MG63 (cell line): ENCODE data around the gene PLEKHH2. TPM values are rescaled to one million over a fixed set of nuclear protein-coding genes. Genes with fewer than 3 reads are reported as not detected.
"Not testable (repeated sequence)": the region's sequence is repeated elsewhere in the genome, so short reads cannot be mapped to it uniquely, and the experiment has no call there.

Experiments
- DNase-seq: peaks from one replicate; pipeline ENCODE4 v3.0.0-alpha.2; 2020
- H3K27me3 ChIP-seq: fragments of 250-450 bp; sonication (Bioruptor Pico); 2 replicates; pipeline ENCODE4 v1.5.1; 2020; ENCODE audit warnings: mild to moderate bottlenecking, moderate library complexity
- H3K36me3 ChIP-seq: fragments of 250-450 bp; sonication (Bioruptor Pico); 2 replicates; pipeline ENCODE4 v1.5.1; 2020; ENCODE audit warnings: mild to moderate bottlenecking, moderate library complexity
- H3K4me3 ChIP-seq: fragments of 250-450 bp; sonication (Bioruptor Pico); 2 replicates; pipeline ENCODE4 v1.5.1; 2020; ENCODE audit warnings: mild to moderate bottlenecking, moderate library complexity
- H3K9me3 ChIP-seq: fragments of 250-450 bp; sonication (Bioruptor Pico); 2 replicates; pipeline ENCODE4 v1.5.1; 2020; ENCODE audit warnings: mild to moderate bottlenecking, moderate library complexity
- total RNA-seq: library from RNA; depleted of rRNA; stranded (reverse); fragments of >200 nt; shearing (Covaris generic); gene quantifications from 2 replicates; pipeline ENCODE4 v1.2.3, GENCODE V29; 2014; ENCODE audit warnings: low replicate concordance; rRNA removed

PLEKHH2 gene
- total RNA-seq: 0.44 and 1.2 TPM in 2 replicates

DNA sequence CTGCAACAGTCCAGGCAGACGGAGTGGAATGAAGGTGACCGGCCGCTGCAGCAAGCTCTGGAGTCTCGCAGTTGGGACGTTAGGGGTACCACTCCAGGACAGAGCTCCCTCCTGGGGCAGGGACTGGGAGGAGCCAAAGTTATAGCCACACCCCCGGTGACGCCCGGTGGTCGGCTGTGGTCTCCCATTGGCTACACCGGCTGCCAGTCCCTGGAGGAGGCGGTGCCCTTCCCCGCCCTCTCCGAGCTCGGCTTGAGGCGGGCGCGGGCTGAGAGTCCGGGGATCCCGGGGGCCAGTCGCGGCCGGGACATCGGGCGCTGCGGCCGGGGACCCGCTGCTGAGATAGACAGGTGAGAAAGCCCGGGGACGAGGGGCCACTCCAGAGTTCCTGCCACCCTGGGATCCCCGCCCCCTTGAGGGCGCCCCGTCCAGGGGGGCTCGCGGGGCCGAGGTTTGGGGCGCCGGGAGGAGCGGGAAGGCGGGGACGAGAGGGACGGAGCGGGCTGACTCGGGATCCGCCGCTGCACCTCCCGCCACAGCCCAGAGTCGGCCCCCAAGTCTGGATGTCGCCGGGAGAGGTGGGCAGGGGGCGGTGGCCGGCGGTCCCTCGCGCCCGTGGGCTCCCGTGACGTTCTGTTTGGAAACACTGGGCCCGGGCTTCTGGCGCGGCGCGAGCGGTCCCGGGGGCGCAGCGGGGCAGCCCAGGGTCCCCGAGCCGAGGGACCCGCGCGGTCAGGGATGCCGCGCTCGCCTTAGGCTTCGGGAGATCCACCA is at the start of gene PLEKHH2:
TSS of gene PLEKHH2 (plus strand) at position 231 of the 774 bp plus-strand sequence. CDS start 7,414 bp downstream, outside the sequence.
- Histone ChIP-seq H3K36me3 (no peaks in the 10 kb centered on the region), H3K9me3 (peaks cover 2% of the 10 kb centered on the region), H3K4me3 (peak within 1 kb of the TSS; percentile 71), H3K27me3 (no peaks in the 10 kb centered on the region)
- peak; percentile 86 for DNase-seq

DNA sequence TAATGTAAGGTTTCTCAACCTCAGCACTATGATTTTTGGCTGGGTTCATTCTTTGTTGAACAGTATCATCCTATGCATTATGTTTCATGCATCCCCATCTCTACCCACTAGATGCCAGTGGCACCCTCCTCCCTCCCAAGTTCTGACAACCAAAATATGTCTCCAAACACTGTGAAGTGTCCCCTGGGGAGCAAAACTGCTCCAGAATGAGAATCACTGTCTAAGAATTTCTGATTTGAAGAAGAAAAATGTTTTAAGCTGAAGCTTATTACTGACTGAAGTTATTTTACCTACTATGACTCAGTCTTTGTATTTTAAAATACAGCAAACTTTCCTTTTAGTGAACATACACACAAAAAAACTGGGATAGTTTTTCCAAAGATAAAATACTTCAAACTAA is 44.6 kb upstream of the PLEKHH2 start:
- no peak overlapping the region for H3K4me3 ChIP-seq
- H3K36me3 ChIP-seq: peaks cover 22% of the 10 kb centered on the region
- H3K27me3 ChIP-seq: no peaks in the 10 kb centered on the region

DNA sequence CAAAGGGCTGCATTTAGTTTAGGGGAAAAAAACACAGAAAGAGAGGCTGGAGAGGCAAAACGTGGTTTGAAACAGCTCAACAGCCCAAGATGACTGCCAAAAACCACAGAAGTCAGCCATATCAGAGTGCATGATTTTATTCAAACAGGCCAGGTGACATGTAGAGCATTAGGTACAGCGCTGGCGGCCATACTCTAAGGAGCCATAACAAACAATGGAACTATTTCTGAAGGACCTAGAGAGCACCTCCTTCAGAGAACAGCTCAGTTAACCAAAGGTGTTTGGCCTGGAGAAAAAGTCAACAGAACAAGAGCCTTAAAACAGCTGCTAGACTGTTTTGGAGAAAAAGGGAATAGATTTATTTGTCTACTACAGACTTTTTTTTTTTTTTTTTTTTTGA is 43.8 kb upstream of the PLEKHH2 start:
- no peaks in the 10 kb centered on the region for H3K27me3 ChIP-seq
- H3K9me3 ChIP-seq: no peaks in the 10 kb centered on the region
- H3K4me3 ChIP-seq: no peak overlapping the region
- DNase-seq: no peak
- H3K36me3 ChIP-seq: peaks cover 14% of the 10 kb centered on the region

More for the DNA sequence above, 44.6 kb upstream of the PLEKHH2 start:
- H3K9me3 ChIP-seq: no peaks in the 10 kb centered on the region
- no peak for DNase-seq

DNA sequence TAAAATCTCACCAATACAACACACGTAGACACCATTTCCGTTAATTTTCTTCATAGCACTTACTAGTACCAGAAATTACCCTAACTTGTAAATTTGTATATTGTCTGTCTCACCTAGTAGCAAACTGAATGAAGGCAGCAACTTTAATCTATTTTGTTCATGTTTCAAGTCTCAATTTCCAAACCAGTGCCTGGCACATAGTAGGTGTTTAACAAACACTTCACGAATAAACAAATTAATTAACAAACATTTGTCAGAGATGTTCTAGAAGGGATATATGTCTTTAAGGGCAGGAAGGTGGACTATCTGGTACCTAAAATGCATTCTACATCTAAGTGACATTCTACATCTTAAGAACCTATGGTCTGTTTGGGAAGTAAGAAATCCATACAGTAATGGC is 42.2 kb upstream of the PLEKHH2 start:
- Histone ChIP-seq H3K9me3 (no peaks in the 10 kb centered on the region), H3K4me3 (peak overlapping the region; percentile 97), H3K36me3 (peaks cover 3% of the 10 kb centered on the region), H3K27me3 (no peaks in the 10 kb centered on the region)
- no peak for DNase-seq

DNA sequence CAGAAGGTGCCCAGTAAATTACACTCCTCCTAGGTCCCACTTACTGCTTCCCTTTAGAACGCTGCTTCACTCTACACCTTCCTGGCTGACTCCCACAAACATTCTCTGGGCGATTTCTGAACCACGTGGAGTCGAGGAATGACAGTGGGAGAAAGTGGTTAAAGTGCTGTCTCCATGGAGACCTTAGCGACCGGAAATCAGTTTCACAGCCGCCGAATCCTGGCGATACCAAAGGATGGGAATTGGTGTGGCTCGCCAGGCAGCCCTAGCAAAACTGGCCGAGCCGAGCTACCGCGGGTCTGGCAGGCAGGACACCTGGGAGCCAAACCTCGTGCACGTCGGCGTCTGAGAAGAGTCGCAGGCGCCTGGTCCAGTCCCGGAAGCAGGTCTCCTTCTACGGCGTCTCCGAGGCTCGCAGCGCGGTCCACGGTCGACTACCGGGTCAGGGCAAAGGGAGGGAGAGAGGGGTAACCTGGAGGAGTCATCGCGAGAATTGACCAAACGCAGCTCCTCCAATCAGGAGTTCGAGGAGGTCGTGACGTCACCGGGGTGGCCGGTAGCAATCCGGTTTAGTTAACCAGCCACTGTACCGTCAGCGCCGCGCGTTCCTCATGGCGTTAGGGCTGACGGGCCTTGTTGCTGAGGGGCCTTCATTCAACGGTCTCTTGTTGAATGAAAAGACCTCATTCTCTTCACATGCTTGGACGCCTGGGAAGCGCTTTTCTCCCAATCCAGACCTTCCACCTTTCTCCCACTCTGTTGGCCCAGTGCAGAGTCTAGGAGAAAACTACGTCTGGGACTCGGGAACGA is 41.3 kb upstream of the PLEKHH2 start, which contains the start of gene THADA:
TSS of gene THADA (minus strand) at position 436 of the 810 bp plus-strand sequence. CDS start 3,646 bp downstream, outside the sequence.
- DNase-seq: peak; percentile 99
- H3K36me3 ChIP-seq: no peaks in the 10 kb centered on the region; the same call in 1 of the 2 replicates
- H3K27me3 ChIP-seq: no peaks in the 10 kb centered on the region
- no peaks in the 10 kb centered on the region for H3K9me3 ChIP-seq
- H3K4me3 ChIP-seq: peak within 1 kb of the TSS; percentile 97

DNA sequence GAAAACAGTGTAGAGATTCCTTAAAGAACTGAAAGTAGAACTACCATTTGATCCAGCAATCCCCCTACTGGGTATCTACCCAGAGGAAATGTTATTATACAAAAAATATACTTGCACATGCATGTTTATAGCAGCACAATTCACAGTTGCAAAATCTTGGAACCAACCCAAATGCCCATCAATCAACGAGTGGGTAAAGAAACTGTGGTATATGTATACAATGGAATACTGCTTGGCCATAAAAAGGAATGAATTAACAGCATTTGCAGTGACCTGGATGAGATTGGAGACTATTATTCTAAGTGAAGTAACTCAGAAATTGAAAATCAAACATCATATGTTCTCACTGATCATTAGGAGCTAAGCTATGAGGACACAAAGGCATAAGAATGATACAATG is 36.5 kb upstream of the PLEKHH2 start:
- not testable (repeated sequence) for H3K9me3 ChIP-seq, H3K36me3 ChIP-seq, DNase-seq, H3K27me3 ChIP-seq, H3K4me3 ChIP-seq

DNA sequence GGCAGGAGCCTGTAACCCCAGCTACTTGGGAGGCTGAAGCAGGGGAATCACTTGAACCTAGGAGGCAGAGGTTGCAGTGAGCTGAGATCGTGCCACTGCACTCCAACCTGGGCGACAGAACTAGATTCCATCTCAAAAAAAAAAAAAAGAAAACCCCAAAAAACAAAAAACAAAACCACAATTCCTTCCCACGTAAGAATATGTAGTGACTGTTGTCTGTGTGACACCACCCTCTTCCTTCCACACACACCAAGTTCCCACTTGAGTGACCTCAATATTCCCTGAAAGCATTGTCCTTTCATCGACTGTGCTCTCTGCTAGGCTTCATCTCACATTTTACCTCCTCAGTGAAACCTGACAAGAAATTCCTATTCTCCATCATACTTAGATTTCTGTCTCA is 32.4 kb upstream of the PLEKHH2 start:
- no peak overlapping the region for H3K4me3 ChIP-seq
- no peak for DNase-seq
- no peaks in the 10 kb centered on the region for H3K36me3 ChIP-seq
- no peaks in the 10 kb centered on the region for H3K9me3 ChIP-seq
- no peaks in the 10 kb centered on the region for H3K27me3 ChIP-seq

DNA sequence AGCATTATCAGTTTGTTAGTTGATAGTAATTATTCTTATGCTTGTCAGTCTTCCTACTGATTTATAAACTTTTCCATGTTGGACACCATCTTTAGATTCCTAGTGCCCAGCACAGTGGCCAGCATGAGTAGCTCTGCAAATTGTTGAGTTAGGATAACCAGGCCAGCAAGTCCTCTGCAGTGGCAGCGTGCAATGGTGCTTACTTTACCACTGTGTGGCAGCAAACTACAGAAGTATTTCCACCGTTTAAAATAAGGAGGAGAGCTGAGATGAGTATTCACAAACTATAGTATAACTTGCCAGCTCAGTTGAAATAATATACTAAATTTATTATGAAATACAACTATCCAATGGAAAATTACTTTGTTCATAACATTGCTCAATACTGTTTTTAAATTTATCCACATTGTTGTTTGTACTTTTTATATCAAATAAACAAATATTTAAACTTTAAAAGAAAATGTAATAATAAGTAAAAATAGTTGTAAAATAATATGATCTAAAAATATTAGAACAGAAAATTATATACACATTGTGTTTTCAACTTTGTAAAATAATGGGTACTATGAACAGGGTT is 31.9 kb upstream of the PLEKHH2 start:
- H3K9me3 ChIP-seq: no peaks in the 10 kb centered on the region
- no peak overlapping the region for H3K4me3 ChIP-seq
- H3K27me3 ChIP-seq: no peaks in the 10 kb centered on the region
- DNase-seq: peak; percentile 36
- H3K36me3 ChIP-seq: no peaks in the 10 kb centered on the region

DNA sequence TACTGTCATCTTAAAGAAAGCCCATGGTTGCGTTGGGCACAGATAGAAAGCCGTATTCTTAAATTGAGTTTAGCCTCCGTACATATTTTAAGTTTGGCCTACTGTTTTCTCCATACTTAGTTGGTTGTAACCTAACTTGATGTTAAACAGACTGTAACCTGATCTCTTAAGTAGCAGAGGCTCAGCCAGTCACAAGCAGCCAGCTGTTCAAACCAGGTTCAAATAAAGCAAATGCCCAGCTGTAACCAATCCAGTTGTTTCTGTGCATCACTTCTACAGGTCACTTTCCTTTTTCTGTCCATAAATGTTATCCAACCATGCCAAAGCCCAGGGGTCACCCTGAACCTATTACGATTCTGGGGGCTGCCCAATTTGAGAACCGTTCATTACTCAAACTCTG is 31.2 kb upstream of the PLEKHH2 start:
- H3K4me3 ChIP-seq: no peak overlapping the region
- DNase-seq: no peak
- H3K36me3 ChIP-seq: no peaks in the 10 kb centered on the region
- H3K27me3 ChIP-seq: no peaks in the 10 kb centered on the region
- no peaks in the 10 kb centered on the region for H3K9me3 ChIP-seq

DNA sequence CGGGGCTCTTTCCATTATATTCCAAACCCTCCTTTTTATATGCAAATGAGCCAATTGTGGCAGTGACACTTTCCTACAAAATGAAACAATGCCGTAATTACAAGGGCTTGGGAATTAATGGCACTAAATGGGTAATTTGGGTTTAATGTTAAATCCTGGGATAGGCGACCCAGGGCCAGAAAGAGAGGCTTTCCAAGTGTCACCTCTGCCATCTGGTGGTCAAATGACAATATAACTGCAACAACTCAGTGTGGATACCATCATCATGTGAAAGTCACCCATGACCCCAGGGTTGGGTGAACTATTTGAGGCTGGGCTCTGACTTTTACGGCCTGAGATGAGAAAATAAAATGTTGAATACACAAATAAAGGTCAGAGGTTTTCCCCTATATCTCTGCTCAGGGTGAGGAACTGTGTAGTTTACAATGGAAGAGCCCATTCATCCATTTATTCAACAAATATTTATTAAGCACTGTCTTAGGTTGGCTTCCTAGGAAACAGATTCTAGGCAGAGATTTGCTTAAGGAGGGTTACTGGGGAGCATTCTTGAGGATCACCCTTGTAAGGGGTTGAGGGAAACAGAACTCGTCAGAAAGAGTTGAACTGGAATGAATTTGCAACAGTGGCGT is 27.7 kb upstream of the PLEKHH2 start:
- no peak for DNase-seq
- Histone ChIP-seq H3K4me3 (no peak overlapping the region), H3K36me3 (no peaks in the 10 kb centered on the region), H3K9me3 (no peaks in the 10 kb centered on the region), H3K27me3 (no peaks in the 10 kb centered on the region)

DNA sequence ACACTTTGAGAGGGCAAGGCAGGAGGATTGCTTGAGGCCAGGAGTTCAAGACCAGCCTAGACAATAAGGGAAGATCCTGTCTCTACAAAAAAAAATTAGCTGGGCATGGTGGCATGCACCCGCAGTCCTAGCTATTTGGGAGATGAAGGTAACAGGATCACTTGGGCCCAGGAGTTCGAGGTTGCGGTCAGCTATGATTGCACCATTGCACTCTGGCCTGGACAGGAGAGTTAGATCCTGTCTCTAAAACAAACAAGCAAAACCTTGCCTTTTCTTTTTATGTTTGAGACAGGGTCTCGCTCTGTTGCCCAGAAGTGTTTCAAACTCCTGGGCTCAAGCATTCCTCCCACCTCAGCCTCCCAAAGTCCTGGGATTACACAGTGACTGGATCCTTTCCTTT is 26.7 kb upstream of the PLEKHH2 start:
- H3K36me3 ChIP-seq: no peaks in the 10 kb centered on the region
- no peaks in the 10 kb centered on the region for H3K9me3 ChIP-seq
- no peak overlapping the region for H3K4me3 ChIP-seq
- no peak for DNase-seq
- no peaks in the 10 kb centered on the region for H3K27me3 ChIP-seq

DNA sequence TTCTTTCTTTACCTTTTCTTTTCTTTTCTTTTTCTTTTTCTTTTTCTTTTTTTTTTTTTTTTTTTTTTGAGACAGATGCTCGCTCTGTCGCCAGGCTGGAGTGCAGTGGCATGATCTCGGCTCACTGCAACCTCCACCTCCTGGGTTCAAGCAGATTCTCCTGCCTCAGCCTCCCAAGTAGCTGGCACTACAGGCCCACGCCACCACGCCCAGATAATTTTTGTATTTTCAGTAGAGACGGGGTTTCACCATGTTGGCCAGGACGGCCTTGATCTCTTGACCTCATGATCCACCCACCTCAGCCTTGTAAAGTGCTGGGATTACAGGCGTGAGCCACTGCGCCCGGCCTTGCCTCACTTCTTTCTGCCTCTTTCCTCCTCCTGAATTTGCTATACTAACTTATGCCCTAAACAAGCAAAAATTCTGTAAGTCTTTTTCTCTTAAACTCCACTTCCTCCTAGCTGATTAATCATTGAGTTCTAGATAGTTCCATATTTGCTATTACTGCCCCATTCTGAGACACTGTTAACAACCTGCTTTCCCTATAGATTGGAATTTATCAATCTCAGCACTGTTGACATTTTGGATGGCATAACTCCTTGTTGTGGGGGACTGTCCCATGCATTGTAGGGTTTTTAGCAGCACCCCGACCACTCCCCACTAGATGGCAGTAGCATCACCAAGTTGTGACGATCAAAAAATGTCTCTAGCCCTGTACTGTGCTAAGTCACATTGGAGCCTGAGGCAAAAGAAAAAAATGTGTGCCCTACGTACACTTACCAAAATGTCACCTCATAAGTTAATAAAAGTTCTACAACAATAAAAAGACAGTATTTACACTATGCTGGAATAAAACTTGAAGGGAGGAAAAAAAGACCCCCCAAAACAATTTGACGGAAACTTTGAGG is 24.8 kb upstream of the PLEKHH2 start:
- Histone ChIP-seq H3K27me3 (no peaks in the 10 kb centered on the region), H3K4me3 (no peak overlapping the region), H3K36me3 (no peaks in the 10 kb centered on the region), H3K9me3 (no peaks in the 10 kb centered on the region)
- DNase-seq: no peak

DNA sequence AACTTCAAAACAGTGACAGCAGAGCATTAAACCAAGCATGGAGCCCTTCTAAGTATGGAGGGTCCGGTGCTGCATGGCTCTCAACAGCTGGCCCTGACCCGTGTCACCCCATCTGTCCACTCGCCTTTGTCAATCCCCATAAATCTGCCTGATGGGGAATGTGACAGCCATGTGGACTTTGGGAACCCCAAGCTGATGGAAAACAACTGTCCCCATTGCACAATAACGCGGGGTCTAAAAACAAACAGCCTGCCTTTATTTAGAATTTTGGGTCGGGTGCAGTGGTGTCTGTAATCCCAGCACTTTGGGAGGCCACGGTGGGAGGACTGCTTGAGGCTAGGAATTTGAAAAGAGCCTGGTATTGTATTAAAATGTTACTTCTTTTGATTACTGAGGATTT is 24.1 kb upstream of the PLEKHH2 start:
- no peak for DNase-seq
- Histone ChIP-seq H3K36me3 (no peaks in the 10 kb centered on the region), H3K4me3 (no peak overlapping the region), H3K27me3 (no peaks in the 10 kb centered on the region), H3K9me3 (no peaks in the 10 kb centered on the region)

DNA sequence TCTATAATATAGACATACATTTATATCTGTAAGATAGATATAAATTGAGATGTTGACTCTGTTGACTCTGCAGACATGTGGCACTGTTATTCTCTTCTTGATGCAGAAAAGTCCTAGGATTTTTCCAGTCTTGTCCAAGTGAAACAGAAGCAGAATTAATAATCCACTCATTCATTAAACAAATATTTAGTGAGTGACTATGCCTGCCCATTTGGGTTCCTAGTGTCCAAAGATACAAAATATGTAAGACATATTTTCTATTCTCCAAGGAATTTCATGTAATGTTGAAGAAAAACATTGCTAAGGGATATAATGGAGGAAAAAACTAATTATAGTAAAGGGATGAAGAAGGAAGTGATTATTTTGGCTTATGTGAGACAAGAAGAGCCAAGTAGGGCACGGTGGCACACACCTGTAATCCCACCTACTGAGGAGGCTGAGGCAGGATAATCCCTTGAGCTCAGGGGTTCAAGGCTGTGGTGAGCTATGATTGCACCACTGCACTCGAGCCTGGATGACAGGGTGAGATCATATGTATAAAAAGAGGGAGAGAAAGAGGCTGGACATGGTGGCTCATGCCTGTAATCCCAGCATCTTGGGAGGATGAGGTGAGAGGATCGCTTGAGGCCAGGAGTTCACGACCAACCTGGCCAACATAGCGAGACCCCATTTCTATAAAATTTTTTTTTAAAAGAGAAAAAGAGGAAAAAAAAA is 19.9 kb upstream of the PLEKHH2 start:
- no peaks in the 10 kb centered on the region for H3K27me3 ChIP-seq
- no peak for DNase-seq
- H3K36me3 ChIP-seq: no peaks in the 10 kb centered on the region

DNA sequence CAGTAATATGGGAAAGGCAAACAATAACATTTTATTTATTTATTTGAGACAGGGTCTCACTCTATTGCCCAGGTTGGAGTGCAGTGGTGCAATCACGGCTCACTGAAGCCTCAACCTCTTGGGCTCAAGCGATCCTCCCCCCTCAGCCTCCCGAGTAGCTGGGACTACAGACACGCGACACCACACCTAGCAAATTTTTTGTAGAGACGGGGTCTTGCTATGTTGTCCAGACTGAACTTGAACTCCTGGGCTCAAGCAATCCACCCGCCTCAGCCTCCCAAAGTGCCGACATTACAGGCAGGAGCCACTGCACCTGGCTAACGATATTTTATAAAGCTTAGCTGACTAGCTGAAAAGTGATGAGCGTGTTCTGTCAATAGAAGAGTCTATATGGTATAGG is 17.5 kb upstream of the PLEKHH2 start:
- Histone ChIP-seq H3K36me3 (no peaks in the 10 kb centered on the region), H3K9me3 (no peaks in the 10 kb centered on the region), H3K27me3 (peaks cover 5% of the 10 kb centered on the region; the same call in 1 of the 2 replicates), H3K4me3 (no peak overlapping the region)
- DNase-seq: no peak

More for the DNA sequence above, 19.9 kb upstream of the PLEKHH2 start:
- H3K4me3 ChIP-seq: no peak overlapping the region
- no peaks in the 10 kb centered on the region for H3K9me3 ChIP-seq
